ENCODE results near the gene SPNS3. TPM values are rescaled to one million over a fixed set of nuclear protein-coding genes. Genes with fewer than 3 reads are reported as not detected.

SPNS3 gene
- polyA plus RNA-seq, 1 donor from 2014 or later: not detected

GRCh38 chr17:4474093-4474492 is 40.4 kb downstream of the SPNS3 start:
- Histone ChIP-seq H3F3A (ENCODE audit: insufficient read depth, low read length, poor library complexity, severe bottlenecking) (no peaks in the 10 kb centered on the region), H3K27me3 (ENCODE audit: insufficient read depth, low read depth, low read length) (no peaks in the 10 kb centered on the region), H3K27ac (ENCODE audit: low read length) (no peak overlapping the region), H2AFZ (ENCODE audit: low read depth, low read length) (no peak overlapping the region), H3K36me3 (ENCODE audit: insufficient read depth, low read length) (no peaks in the 10 kb centered on the region), H3K9me3 (ENCODE audit: low read length) (no peaks in the 10 kb centered on the region), H3K9me2 (ENCODE audit: insufficient read depth, low read length) (no peaks in the 10 kb centered on the region), H3K9ac (ENCODE audit: low read length) (no peak overlapping the region), H3K4me2 (ENCODE audit: low read length) (no peak overlapping the region), H3K4me3 (ENCODE audit: low read length) (no peak overlapping the region), H4K20me1 (ENCODE audit: insufficient read depth) (no peaks in the 10 kb centered on the region), H3K79me2 (replicated peaks; ENCODE audit: insufficient read depth, low read length) (no peaks in the 10 kb centered on the region)
- TF ChIP-seq RAD21 (conservative IDR thresholded peaks at IDR 0.05) (no peak), EZH2 (IDR thresholded peaks at IDR 0.05; ENCODE audit: borderline replicate concordance, insufficient read depth, low read length, poor library complexity, severe bottlenecking) (no peak), EP300 (conservative IDR thresholded peaks at IDR 0.05; ENCODE audit: poor library complexity, severe bottlenecking) (no peak), POLR2AphosphoS5 (IDR thresholded peaks at IDR 0.05) (no peak), TAF1 (IDR thresholded peaks at IDR 0.05; ENCODE audit: low read depth) (no peak), REST (IDR thresholded peaks at IDR 0.05; ENCODE audit: borderline replicate concordance) (no peak), SMC3 (conservative IDR thresholded peaks at IDR 0.05; ENCODE audit: poor library complexity) (no peak), MXI1 (conservative IDR thresholded peaks at IDR 0.05; ENCODE audit: poor library complexity, severe bottlenecking) (no peak)
- TF ChIP-seq, protein P1, sequence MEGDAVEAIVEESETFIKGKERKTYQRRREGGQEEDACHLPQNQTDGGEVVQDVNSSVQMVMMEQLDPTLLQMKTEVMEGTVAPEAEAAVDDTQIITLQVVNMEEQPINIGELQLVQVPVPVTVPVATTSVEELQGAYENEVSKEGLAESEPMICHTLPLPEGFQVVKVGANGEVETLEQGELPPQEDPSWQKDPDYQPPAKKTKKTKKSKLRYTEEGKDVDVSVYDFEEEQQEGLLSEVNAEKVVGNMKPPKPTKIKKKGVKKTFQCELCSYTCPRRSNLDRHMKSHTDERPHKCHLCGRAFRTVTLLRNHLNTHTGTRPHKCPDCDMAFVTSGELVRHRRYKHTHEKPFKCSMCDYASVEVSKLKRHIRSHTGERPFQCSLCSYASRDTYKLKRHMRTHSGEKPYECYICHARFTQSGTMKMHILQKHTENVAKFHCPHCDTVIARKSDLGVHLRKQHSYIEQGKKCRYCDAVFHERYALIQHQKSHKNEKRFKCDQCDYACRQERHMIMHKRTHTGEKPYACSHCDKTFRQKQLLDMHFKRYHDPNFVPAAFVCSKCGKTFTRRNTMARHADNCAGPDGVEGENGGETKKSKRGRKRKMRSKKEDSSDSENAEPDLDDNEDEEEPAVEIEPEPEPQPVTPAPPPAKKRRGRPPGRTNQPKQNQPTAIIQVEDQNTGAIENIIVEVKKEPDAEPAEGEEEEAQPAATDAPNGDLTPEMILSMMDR (IDR thresholded peaks at IDR 0.05; ENCODE audit: poor library complexity, severe bottlenecking): no peak

GRCh38 chr17:4475001-4475400 is 41.3 kb downstream of the SPNS3 start:
- H3K4me2 ChIP-seq (ENCODE audit: low read length): no peak overlapping the region
- no peaks in the 10 kb centered on the region for H3K9me2 ChIP-seq (ENCODE audit: insufficient read depth, low read length)
- H3K4me3 ChIP-seq (ENCODE audit: low read length): no peak overlapping the region
- H3K36me3 ChIP-seq (ENCODE audit: insufficient read depth, low read length): no peaks in the 10 kb centered on the region
- H3F3A ChIP-seq (ENCODE audit: insufficient read depth, low read length, poor library complexity, severe bottlenecking): no peaks in the 10 kb centered on the region
- H4K20me1 ChIP-seq (ENCODE audit: insufficient read depth): no peaks in the 10 kb centered on the region
- H3K9me3 ChIP-seq (ENCODE audit: low read length): no peaks in the 10 kb centered on the region
- H3K79me2 ChIP-seq (replicated peaks; ENCODE audit: insufficient read depth, low read length): no peaks in the 10 kb centered on the region
- no peak overlapping the region for H2AFZ ChIP-seq (ENCODE audit: low read depth, low read length)
- no peak for TF ChIP-seq EZH2 (IDR thresholded peaks at IDR 0.05; ENCODE audit: borderline replicate concordance, insufficient read depth, low read length, poor library complexity, severe bottlenecking)
- TF ChIP-seq POLR2AphosphoS5 (IDR thresholded peaks at IDR 0.05): no peak
- TF ChIP-seq TAF1 (IDR thresholded peaks at IDR 0.05; ENCODE audit: low read depth): no peak
- TF ChIP-seq REST (IDR thresholded peaks at IDR 0.05; ENCODE audit: borderline replicate concordance): no peak
- TF ChIP-seq, protein P1 (IDR thresholded peaks at IDR 0.05; ENCODE audit: poor library complexity, severe bottlenecking): no peak
- TF ChIP-seq MXI1 (conservative IDR thresholded peaks at IDR 0.05; ENCODE audit: poor library complexity, severe bottlenecking): no peak
- H3K27ac ChIP-seq (ENCODE audit: low read length): no peak overlapping the region
- no peak overlapping the region for H3K9ac ChIP-seq (ENCODE audit: low read length)
- H3K27me3 ChIP-seq (ENCODE audit: insufficient read depth, low read depth, low read length): no peaks in the 10 kb centered on the region
